ENCODE measurements around the gene ZSCAN1.

- no peak for TF ChIP-seq SP1 (IDR thresholded peaks at IDR 0.05)
- no peak for TF ChIP-seq HDGF (IDR thresholded peaks at IDR 0.05; ENCODE audit: borderline replicate concordance)
- TF ChIP-seq FOXM1 (IDR thresholded peaks at IDR 0.05; ENCODE audit: borderline replicate concordance), result no peak
- no peak for TF ChIP-seq FOXK2 (IDR thresholded peaks at IDR 0.05)
- TF ChIP-seq SUZ12 (IDR thresholded peaks at IDR 0.05), result no peak
- TF ChIP-seq TARDBP (IDR thresholded peaks at IDR 0.05), result no peak
- no peak for TF ChIP-seq PKNOX1 (IDR thresholded peaks at IDR 0.05)
Measured at GRCh38 chr19:58024661-58025060, 9.2 kb upstream of the ZSCAN1 start.
